Uterus (tissue), 4 donors: ENCODE data around the gene HNRNPA1. TPM values are rescaled to one million over a fixed set of nuclear protein-coding genes. Genes with fewer than 3 reads are reported as not detected.

Experiments used
- DNase-seq, 2 donors: peaks; one replicate each; pipeline ENCODE4 v3.0.0-alpha.2; 2019 to 2020
- H3K27ac ChIP-seq, 2 donors: fragments of 200-600 bp; sonication (generic); 1 replicate in 1 of 2; 2 replicates in 1 of 2; pipeline ENCODE4 v1.5.1; 2016 to 2018
- H3K27me3 ChIP-seq, 2 donors: fragments of 200-600 bp; sonication (generic); one replicate each; pipeline ENCODE4 v1.5.1; 2018 to 2019; ENCODE audit warnings: control low read depth in 1 of 2
- H3K36me3 ChIP-seq, 2 donors: fragments of 200-600 bp; sonication (generic); one replicate each; pipeline ENCODE4 v1.5.1; 2019; ENCODE audit warnings: control low read depth in 1 of 2
- H3K4me1 ChIP-seq, 2 donors: fragments of 200-600 bp; sonication (generic); one replicate each; pipeline ENCODE4 v1.5.1; 2018 to 2019; ENCODE audit warnings: control low read depth in 1 of 2
- H3K4me3 ChIP-seq, 2 donors: fragments of 200-600 bp; sonication (generic); 1 replicate in 1 of 2; 2 replicates in 1 of 2; pipeline ENCODE4 v1.5.1; 2018 to 2019; ENCODE audit warnings: mild to moderate bottlenecking in 1 of 2
- H3K9me3 ChIP-seq, 2 donors: fragments of 200-600 bp; sonication (generic); one replicate each; pipeline ENCODE4 v1.5.1; 2019; ENCODE audit warnings: control low read depth in 1 of 2
- CTCF ChIP-seq, 4 experiments: fragments of 200-600 bp in 2 of 4; fragments of 450-650 bp in 2 of 4; sonication (generic) in 2 of 4; IDR thresholded peaks; one replicate each; pipeline ENCODE4 v1.5.1; 2016 to 2019; ENCODE audit warnings: antibody characterized with exemption in 4 of 4, mild to moderate bottlenecking in 2 of 4, moderate library complexity in 1 of 4
- POLR2A ChIP-seq, 2 donors: fragments of 450-650 bp; IDR thresholded peaks; one replicate each; pipeline ENCODE4 v1.6.1; 2016; ENCODE audit warnings: antibody characterized with exemption in 2 of 2, mild to moderate bottlenecking in 1 of 2, moderate library complexity in 1 of 2
- intact Hi-C: fragments of 100-400 bp; cut with DNase I; formaldehyde crosslinking; loops from one replicate; pipeline ENCODE4 v1.15.1; 2023; ENCODE audit warnings: low total_unique reads
- total RNA-seq, 4 donors: library from RNA; depleted of rRNA in 3 of 4; stranded (reverse); fragments of >200 nt in 3 of 4; gene quantifications; one replicate each; pipeline versions ENCODE4 v1.1.0 to v1.2.4, GENCODE V29; 2014 to 2023
- donor health status: DM: yes; HTN: yes; CAD: no.

HNRNPA1 gene
- total RNA-seq, 4 donors from 2014 or later = 245 to 1,238 (median 796) TPM

GRCh38 chr12:54328595-54329337 lies 48.2 kb downstream of the HNRNPA1 start:
- Histone ChIP-seq H3K9me3 (no peaks in the 10 kb centered on the region), H3K27me3 (no peaks in the 10 kb centered on the region), H3K4me3 (no peak overlapping the region), H3K36me3 (no peaks in the 10 kb centered on the region), H3K27ac (no peak overlapping the region), H3K4me1 (peaks cover 0 to 19% of the 10 kb centered on the region in 2 donors)
- TF ChIP-seq POLR2A (IDR thresholded peaks at IDR 0.05) (no peak), CTCF (IDR thresholded peaks at IDR 0.05) (no peak)
- intact Hi-C loops = no loop called here
- no peak for DNase-seq

DNA sequence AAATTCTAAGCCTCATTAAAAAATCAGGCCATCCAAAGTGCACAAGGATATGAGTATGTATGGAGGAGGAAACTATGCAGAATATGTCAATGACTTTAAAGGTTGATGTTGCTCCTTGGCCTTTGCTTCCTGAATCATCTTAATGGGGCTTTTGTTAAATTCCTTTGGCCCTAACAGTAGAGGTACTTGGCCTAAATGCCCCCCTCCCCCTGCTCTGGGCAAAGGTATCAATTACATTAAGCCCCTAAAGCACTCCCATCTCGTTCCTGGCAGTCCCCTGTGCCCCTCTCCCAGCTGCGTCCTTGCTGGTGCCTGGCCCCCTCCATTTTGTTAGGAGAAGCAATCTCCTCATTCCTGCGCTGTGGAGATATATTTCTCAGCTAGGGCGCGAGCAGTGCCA lies 49.2 kb downstream of the HNRNPA1 start:
- no peak for DNase-seq
- Histone ChIP-seq H3K36me3 (no peaks in the 10 kb centered on the region), H3K4me1 (peaks cover 0 to 19% of the 10 kb centered on the region in 2 donors), H3K9me3 (no peaks in the 10 kb centered on the region), H3K4me3 (no peak overlapping the region), H3K27ac (no peak overlapping the region), H3K27me3 (no peaks in the 10 kb centered on the region)
- intact Hi-C loops = no loop called here
- TF ChIP-seq CTCF (IDR thresholded peaks at IDR 0.05) (no peak), POLR2A (IDR thresholded peaks at IDR 0.05) (no peak)

GRCh38 chr12:54330442-54330841 lies 49.9 kb downstream of the HNRNPA1 start:
- intact Hi-C loops = no loop called here
- no peak for TF ChIP-seq POLR2A (IDR thresholded peaks at IDR 0.05)
- TF ChIP-seq CTCF (IDR thresholded peaks at IDR 0.05) = no peak
- H3K27me3 ChIP-seq = no peaks in the 10 kb centered on the region
- no peak for DNase-seq
- no peak overlapping the region for H3K4me3 ChIP-seq
- H3K9me3 ChIP-seq = no peaks in the 10 kb centered on the region
- H3K36me3 ChIP-seq = no peaks in the 10 kb centered on the region
- peaks cover 0 to 19% of the 10 kb centered on the region in 2 donors for H3K4me1 ChIP-seq
- H3K27ac ChIP-seq = no peak overlapping the region

DNA sequence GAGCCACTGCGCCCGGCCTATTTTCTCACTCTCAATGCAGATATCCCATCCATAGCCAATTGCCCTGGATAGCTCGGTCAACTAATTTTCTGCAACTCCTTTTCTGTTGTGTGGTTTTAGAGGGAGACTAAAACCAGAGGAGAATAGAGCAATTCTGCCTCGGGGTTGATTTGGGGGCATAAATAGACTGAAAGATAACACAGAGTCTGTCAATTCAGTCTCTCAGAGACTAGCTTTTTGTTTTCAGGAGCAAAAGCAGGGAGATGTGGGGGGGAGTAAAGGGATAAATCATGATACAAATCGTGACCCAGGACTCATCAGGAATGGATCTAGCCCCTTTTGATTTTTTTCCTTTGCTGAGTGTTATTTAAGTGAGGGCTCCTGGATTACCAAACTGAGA lies 50.9 kb downstream of the HNRNPA1 start:
- Histone ChIP-seq H3K27ac (no peak overlapping the region), H3K9me3 (no peaks in the 10 kb centered on the region), H3K4me1 (peaks cover 0 to 23% of the 10 kb centered on the region in 2 donors), H3K27me3 (no peaks in the 10 kb centered on the region), H3K36me3 (no peaks in the 10 kb centered on the region), H3K4me3 (no peak overlapping the region)
- DNase-seq = no peak
- no peak for TF ChIP-seq POLR2A (IDR thresholded peaks at IDR 0.05)
- no peak for TF ChIP-seq CTCF (IDR thresholded peaks at IDR 0.05)
- intact Hi-C loops = no loop called here

GRCh38 chr12:54333420-54334034 lies 53.0 kb downstream of the HNRNPA1 start:
- Histone ChIP-seq H3K9me3 (no peaks in the 10 kb centered on the region), H3K36me3 (no peaks in the 10 kb centered on the region), H3K4me3 (no peak overlapping the region), H3K27me3 (no peaks in the 10 kb centered on the region), H3K27ac (no peak overlapping the region), H3K4me1 (peaks cover 0 to 27% of the 10 kb centered on the region in 2 donors)
- DNase-seq = no peak
- intact Hi-C loops = no loop called here
- TF ChIP-seq CTCF (IDR thresholded peaks at IDR 0.05) = no peak
- no peak for TF ChIP-seq POLR2A (IDR thresholded peaks at IDR 0.05)
